ENCODE results near the gene PYGB.
"Not testable (repeated sequence)": the region's sequence is repeated elsewhere in the genome, so short reads cannot be mapped to it uniquely, and the experiment has no call there.

Gene PYGB

GRCh38 chr20:25296094-25297093, 48.5 kb downstream of the PYGB start:
- DNase-seq (ENCODE audit: low spot score), result peak; percentile 58

GRCh38 chr20:25297141-25297905, 49.4 kb downstream of the PYGB start:
- DNase-seq (ENCODE audit: low spot score), result no peak

- no peak for DNase-seq (ENCODE audit: low spot score)
These were observed 51.9 kb downstream of the PYGB start for GRCh38 chr20:25299806-25300205.

- DNase-seq (ENCODE audit: low spot score), result no peak
These were observed 52.7 kb downstream of the PYGB start for GRCh38 chr20:25300496-25301170.

GRCh38 chr20:25301357-25301920, 53.6 kb downstream of the PYGB start:
- no peak for DNase-seq (ENCODE audit: low spot score)

GRCh38 chr20:25302596-25302995, 54.7 kb downstream of the PYGB start:
- DNase-seq (ENCODE audit: low spot score), result no peak

- no peak for DNase-seq (ENCODE audit: low spot score)
These were observed 55.6 kb downstream of the PYGB start for GRCh38 chr20:25303292-25304024.

- no peak for DNase-seq (ENCODE audit: low spot score)
These were observed 56.2 kb downstream of the PYGB start for GRCh38 chr20:25304025-25304549.

GRCh38 chr20:25306991-25307903, 59.4 kb downstream of the PYGB start:
- DNase-seq (ENCODE audit: low spot score), result no peak

GRCh38 chr20:25308083-25308491, 60.2 kb downstream of the PYGB start:
- no peak for DNase-seq (ENCODE audit: low spot score)

- no peak for DNase-seq (ENCODE audit: low spot score)
These were observed 60.9 kb downstream of the PYGB start for GRCh38 chr20:25308671-25309394.

GRCh38 chr20:25309395-25310267, 61.7 kb downstream of the PYGB start:
- DNase-seq (ENCODE audit: low spot score), result no peak

GRCh38 chr20:25310268-25310920, 62.5 kb downstream of the PYGB start:
- DNase-seq (ENCODE audit: low spot score), result peak; percentile 50

- no peak for DNase-seq (ENCODE audit: low spot score)
These were observed 63.2 kb downstream of the PYGB start for GRCh38 chr20:25310921-25311728.

GRCh38 chr20:25312716-25313115, 64.8 kb downstream of the PYGB start:
- DNase-seq (ENCODE audit: low spot score), result not testable (repeated sequence)

- DNase-seq (ENCODE audit: low spot score), result no peak
These were observed 65.7 kb downstream of the PYGB start for GRCh38 chr20:25313593-25313992.
